K562 (cell line): ENCODE results near the gene MRPS31. TPM values are rescaled to one million over a fixed set of nuclear protein-coding genes. Genes with fewer than 3 reads are reported as not detected.

Source experiments
- microRNA counts: library from miRNA; unstranded; fragments of <30 nt; microRNA quantifications from one replicate; lab custom pipeline; 2016
- microRNA-seq: library from miRNA; unstranded; fragments of <30 nt; microRNA quantifications from one replicate; pipeline ENCODE4, GENCODE V29; 2018; ENCODE audit warnings: borderline microRNAs expressed
- polyA plus RNA-seq, 8 experiments: library from polyadenylated mRNA; depleted of rRNA in 4 of 8; stranded (reverse) in 5 of 8; unstranded in 3 of 8; fragments of >200 nt; fragmentation: Nextera tagmentation in 2 of 8; fragmentation: Illumina TruSeq in 1 of 8; extraction: Ambion mirVana in 2 of 8; extraction: Trizol in 1 of 8; gene quantifications; 2 replicates each; pipeline versions ENCODE4 v1.2.1 to v1.2.3, GENCODE V29; 2011 to 2014; ENCODE audit warnings: inconsistent platforms in 1 of 8, missing spikeins in 1 of 8
- small RNA-seq: library from RNA; depleted of rRNA; stranded (forward); fragments of <200 nt; gene quantifications from one replicate; pipeline ENCODE3, GENCODE V24; 2014
- total RNA-seq, 7 experiments: library from RNA; depleted of rRNA in 6 of 7; stranded (reverse); fragments of >200 nt in 6 of 7; fragmentation: Illumina TruSeq in 2 of 7; extraction: Trizol in 2 of 7; gene quantifications; 2 replicates each; pipeline versions ENCODE4 v1.2.1 to v1.2.3, GENCODE V29; 2011 to 2021; ENCODE audit warnings: low replicate concordance in 1 of 7

Gene MRPS31
- total and polyA plus RNA-seq, 9 of the 15 experiments (the other 6 are each of a cell fraction or from before 2014, with no cell fraction given) = 20.3 to 57.8 (median 37.1) TPM

MicroRNAs within 50 kb of the gene (microRNA counts, 767-probe panel; counts per million panel counts)
- microRNA hsa-miR-320d (lab: Ali Mortazavi, UCI) (not detected), microRNA hsa-miR-621 (lab: Ali Mortazavi, UCI) (1,344 counts per million, percentile 32 among the panel's probes with 10 or more counts)

Small RNAs within 50 kb of the gene (microRNA-seq; reads per million reads assigned to microRNA genes)
- gene MIR320D1 = not detected
- gene MIR621 = not detected

Small RNAs within 50 kb of the gene (small RNA-seq; reads per million reads assigned to genes)
- gene MIR320D1 (not detected), gene MIR621 (not detected), gene RF00017 (not detected)

Other genes with a start within 250 kb of the MRPS31 start
- gene FOXO1, start 104.5 kb downstream of the MRPS31 start, total RNA-seq (2014; rRNA removed) = 0.18 and 0.33 TPM in 2 replicates
- 0.25 and 0.41 TPM in 2 replicates for gene FOXO1, start 104.5 kb downstream of the MRPS31 start, total RNA-seq (2014; rRNA removed; fragmentation: Illumina TruSeq; extraction: Trizol)
- gene FOXO1, start 104.5 kb downstream of the MRPS31 start, total RNA-seq (2015; rRNA removed; fragmentation: Illumina TruSeq; extraction: Trizol) = 0.04 and 0.15 TPM in 2 replicates
- gene FOXO1, start 104.5 kb downstream of the MRPS31 start, total RNA-seq (2021) = 0.67 and 0.73 TPM in 2 replicates
- 0.53 and 1.2 TPM in 2 replicates for gene FOXO1, start 104.5 kb downstream of the MRPS31 start, polyA plus RNA-seq (2011; rRNA removed)
- gene FOXO1, start 104.5 kb downstream of the MRPS31 start, polyA plus RNA-seq (2014; fragmentation: Illumina TruSeq; extraction: Trizol) = 0.43 and 0.48 TPM in 2 replicates
- gene FOXO1, start 104.5 kb downstream of the MRPS31 start, polyA plus RNA-seq (2014; fragmentation: Nextera tagmentation; extraction: Ambion mirVana) = under 1 TPM; 0.10 to 0.20 TPM
- gene FOXO1, start 104.5 kb downstream of the MRPS31 start, polyA plus RNA-seq (2014; rRNA removed) = 0.13 and 0.36 TPM in 2 replicates
- 30.5 TPM in 2 replicates for gene SLC25A15, start 18.4 kb upstream of the MRPS31 start, total RNA-seq (2014; rRNA removed)
- 23.1 and 23.8 TPM in 2 replicates for gene SLC25A15, start 18.4 kb upstream of the MRPS31 start, total RNA-seq (2014; rRNA removed; fragmentation: Illumina TruSeq; extraction: Trizol)
- 20.3 and 20.7 TPM in 2 replicates for gene SLC25A15, start 18.4 kb upstream of the MRPS31 start, total RNA-seq (2015; rRNA removed; fragmentation: Illumina TruSeq; extraction: Trizol)
- gene SLC25A15, start 18.4 kb upstream of the MRPS31 start, total RNA-seq (2021) = 23.5 and 23.9 TPM in 2 replicates
- gene SLC25A15, start 18.4 kb upstream of the MRPS31 start, polyA plus RNA-seq (2011; rRNA removed) = 15.5 and 24.2 TPM in 2 replicates
- 16.2 and 19.0 TPM in 2 replicates for gene SLC25A15, start 18.4 kb upstream of the MRPS31 start, polyA plus RNA-seq (2014; fragmentation: Illumina TruSeq; extraction: Trizol)
- 1 to 10 TPM; 3.5 to 6.6 TPM for gene SLC25A15, start 18.4 kb upstream of the MRPS31 start, polyA plus RNA-seq (2014; fragmentation: Nextera tagmentation; extraction: Ambion mirVana)
- 14.9 and 18.9 TPM in 2 replicates for gene SLC25A15, start 18.4 kb upstream of the MRPS31 start, polyA plus RNA-seq (2014; rRNA removed)
- gene ELF1, start 248.1 kb upstream of the MRPS31 start, total RNA-seq (2014; rRNA removed) = 25.3 and 27.6 TPM in 2 replicates
- 33.4 and 42.4 TPM in 2 replicates for gene ELF1, start 248.1 kb upstream of the MRPS31 start, total RNA-seq (2014; rRNA removed; fragmentation: Illumina TruSeq; extraction: Trizol)
- 27.6 and 30.4 TPM in 2 replicates for gene ELF1, start 248.1 kb upstream of the MRPS31 start, total RNA-seq (2015; rRNA removed; fragmentation: Illumina TruSeq; extraction: Trizol)
- gene ELF1, start 248.1 kb upstream of the MRPS31 start, total RNA-seq (2021) = 37.5 and 46.6 TPM in 2 replicates
- 35.2 and 35.5 TPM in 2 replicates for gene ELF1, start 248.1 kb upstream of the MRPS31 start, polyA plus RNA-seq (2011; rRNA removed)
- gene ELF1, start 248.1 kb upstream of the MRPS31 start, polyA plus RNA-seq (2014; fragmentation: Illumina TruSeq; extraction: Trizol) = 51.2 and 54.4 TPM in 2 replicates
- gene ELF1, start 248.1 kb upstream of the MRPS31 start, polyA plus RNA-seq (2014; fragmentation: Nextera tagmentation; extraction: Ambion mirVana) = 10 to 100 TPM; 30.4 to 36.8 TPM
- 24.7 and 27.6 TPM in 2 replicates for gene ELF1, start 248.1 kb upstream of the MRPS31 start, polyA plus RNA-seq (2014; rRNA removed)